GM12878 (cell line): Measurements from ENCODE around the gene IRF6. TPM values are rescaled to one million over a fixed set of nuclear protein-coding genes. Genes with fewer than 3 reads are reported as not detected.

Experiments
- ESRRA ChIP-seq: IDR thresholded peaks from 2 replicates; pipeline ENCODE4 v1.6.1; 2012; ENCODE audit warnings: mild to moderate bottlenecking, low read length, improper control_type of control experiment
- POLR2AphosphoS5 ChIP-seq: IDR thresholded peaks from 2 replicates; pipeline ENCODE4 v1.6.1; 2011; ENCODE audit warnings: mild to moderate bottlenecking, low read length, inconsistent platforms
- TAF1 ChIP-seq: IDR thresholded peaks from 2 replicates; pipeline ENCODE4 v1.6.1; 2011; ENCODE audit warnings: mild to moderate bottlenecking, low read depth, low read length, borderline replicate concordance
- ZNF622 ChIP-seq: fragments of 450-650 bp; IDR thresholded peaks from 2 replicates; pipeline ENCODE4 v1.6.1; 2017; ENCODE audit warnings: mild to moderate bottlenecking, inconsistent platforms
- polyA plus RNA-seq, 11 experiments: library from polyadenylated mRNA; depleted of rRNA in 4 of 11; unstranded in 6 of 11; stranded (reverse) in 5 of 11; fragments of >200 nt; fragmentation: Nextera tagmentation in 4 of 11; fragmentation: Illumina TruSeq in 1 of 11; extraction: Ambion mirVana in 4 of 11; extraction: Trizol in 1 of 11; gene quantifications; 1 replicate in 1 of 11; 2 replicates in 10 of 11; pipeline versions ENCODE4 v1.2.1 to v1.2.3, GENCODE V29; 2011 to 2016; ENCODE audit warnings: inconsistent platforms in 2 of 11, missing spikeins in 2 of 11, low read depth in 1 of 11
- total RNA-seq, 4 experiments: library from RNA; depleted of rRNA in 3 of 4; stranded (reverse); fragments of >200 nt in 3 of 4; fragmentation: Illumina TruSeq in 1 of 4; extraction: Trizol in 1 of 4; gene quantifications; 2 replicates each; pipeline versions ENCODE4 v1.2.1 to v1.2.3, GENCODE V29; 2013 to 2021
- TF ChIP-seq, protein P1 (sequence below): fragments of 150-350 bp; IDR thresholded peaks from 2 replicates; pipeline ENCODE4 v1.6.1; 2014; ENCODE audit warnings: mild to moderate bottlenecking, low read depth, low read length
- TF ChIP-seq, protein P2 (sequence below): IDR thresholded peaks from 2 replicates; pipeline ENCODE4 v1.6.1; 2011; ENCODE audit warnings: low read depth, low read length, improper control_type of control experiment, borderline replicate concordance
- TF ChIP-seq, protein P3 (sequence below): fragments of 450-650 bp; IDR thresholded peaks from 2 replicates; pipeline ENCODE4 v1.6.1; 2017; ENCODE audit warnings: mild to moderate bottlenecking
- TF ChIP-seq, protein P4 (sequence below), 3 experiments: IDR thresholded peaks in 2 of 3; conservative IDR thresholded peaks in 1 of 3; 2 replicates each; pipeline ENCODE4 v1.5.1; 2011; ENCODE audit warnings: low read depth in 3 of 3, low read length in 3 of 3, mild to moderate bottlenecking in 3 of 3, control low read depth in 2 of 3, moderate library complexity in 2 of 3, inconsistent platforms in 1 of 3, mixed read lengths in 1 of 3; ENCODE audit not compliant: control insufficient read depth in 2 of 3, insufficient read depth in 1 of 3; ENCODE audit errors: extremely low read depth in 1 of 3
- TF ChIP-seq, protein P5 (sequence below): IDR thresholded peaks from 2 replicates; pipeline ENCODE4 v1.6.1; 2012; ENCODE audit warnings: low read length, inconsistent platforms
- TF ChIP-seq, protein P6 (sequence below): fragments of 450-650 bp; IDR thresholded peaks from 2 replicates; pipeline ENCODE4 v1.6.1; 2014; ENCODE audit warnings: mild to moderate bottlenecking

The IRF6 gene
- total and polyA plus RNA-seq, 10 of the 15 experiments (the other 5 are each of a cell fraction or from before 2014, with no cell fraction given), result 0.04 to 0.50 (median 0.09) TPM; not detected in 1

DNA sequence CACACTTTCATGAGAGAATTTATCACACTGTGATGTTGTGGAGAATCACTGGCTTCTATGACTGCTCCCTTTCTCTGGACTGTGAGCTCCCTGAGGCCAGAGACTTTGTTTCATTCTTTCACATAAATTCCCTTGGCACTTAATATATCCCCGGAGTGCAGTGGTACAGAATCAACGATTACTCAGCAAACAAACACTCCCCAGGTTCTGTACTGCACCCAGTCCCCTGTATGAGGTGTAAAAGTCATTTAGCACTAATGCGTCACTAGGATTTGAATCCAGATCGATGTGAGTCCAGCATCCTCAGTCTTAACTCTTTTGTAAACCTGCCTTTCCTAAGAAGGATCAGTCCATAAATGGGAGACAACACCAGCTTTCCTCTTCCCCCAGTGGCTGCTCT lies 15.0 kb upstream of the IRF6 start (continued):
- TF ChIP-seq, protein P1, sequence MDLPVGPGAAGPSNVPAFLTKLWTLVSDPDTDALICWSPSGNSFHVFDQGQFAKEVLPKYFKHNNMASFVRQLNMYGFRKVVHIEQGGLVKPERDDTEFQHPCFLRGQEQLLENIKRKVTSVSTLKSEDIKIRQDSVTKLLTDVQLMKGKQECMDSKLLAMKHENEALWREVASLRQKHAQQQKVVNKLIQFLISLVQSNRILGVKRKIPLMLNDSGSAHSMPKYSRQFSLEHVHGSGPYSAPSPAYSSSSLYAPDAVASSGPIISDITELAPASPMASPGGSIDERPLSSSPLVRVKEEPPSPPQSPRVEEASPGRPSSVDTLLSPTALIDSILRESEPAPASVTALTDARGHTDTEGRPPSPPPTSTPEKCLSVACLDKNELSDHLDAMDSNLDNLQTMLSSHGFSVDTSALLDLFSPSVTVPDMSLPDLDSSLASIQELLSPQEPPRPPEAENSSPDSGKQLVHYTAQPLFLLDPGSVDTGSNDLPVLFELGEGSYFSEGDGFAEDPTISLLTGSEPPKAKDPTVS, result no peak
- TF ChIP-seq ZNF622 (no peak), TAF1 (no peak), ESRRA (no peak), POLR2AphosphoS5 (no peak)
- TF ChIP-seq, protein P2, sequence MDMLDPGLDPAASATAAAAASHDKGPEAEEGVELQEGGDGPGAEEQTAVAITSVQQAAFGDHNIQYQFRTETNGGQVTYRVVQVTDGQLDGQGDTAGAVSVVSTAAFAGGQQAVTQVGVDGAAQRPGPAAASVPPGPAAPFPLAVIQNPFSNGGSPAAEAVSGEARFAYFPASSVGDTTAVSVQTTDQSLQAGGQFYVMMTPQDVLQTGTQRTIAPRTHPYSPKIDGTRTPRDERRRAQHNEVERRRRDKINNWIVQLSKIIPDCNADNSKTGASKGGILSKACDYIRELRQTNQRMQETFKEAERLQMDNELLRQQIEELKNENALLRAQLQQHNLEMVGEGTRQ, result no peak
- TF ChIP-seq, protein P3, sequence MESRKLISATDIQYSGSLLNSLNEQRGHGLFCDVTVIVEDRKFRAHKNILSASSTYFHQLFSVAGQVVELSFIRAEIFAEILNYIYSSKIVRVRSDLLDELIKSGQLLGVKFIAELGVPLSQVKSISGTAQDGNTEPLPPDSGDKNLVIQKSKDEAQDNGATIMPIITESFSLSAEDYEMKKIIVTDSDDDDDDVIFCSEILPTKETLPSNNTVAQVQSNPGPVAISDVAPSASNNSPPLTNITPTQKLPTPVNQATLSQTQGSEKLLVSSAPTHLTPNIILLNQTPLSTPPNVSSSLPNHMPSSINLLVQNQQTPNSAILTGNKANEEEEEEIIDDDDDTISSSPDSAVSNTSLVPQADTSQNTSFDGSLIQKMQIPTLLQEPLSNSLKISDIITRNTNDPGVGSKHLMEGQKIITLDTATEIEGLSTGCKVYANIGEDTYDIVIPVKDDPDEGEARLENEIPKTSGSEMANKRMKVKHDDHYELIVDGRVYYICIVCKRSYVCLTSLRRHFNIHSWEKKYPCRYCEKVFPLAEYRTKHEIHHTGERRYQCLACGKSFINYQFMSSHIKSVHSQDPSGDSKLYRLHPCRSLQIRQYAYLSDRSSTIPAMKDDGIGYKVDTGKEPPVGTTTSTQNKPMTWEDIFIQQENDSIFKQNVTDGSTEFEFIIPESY, result no peak
- TF ChIP-seq, protein P4, sequence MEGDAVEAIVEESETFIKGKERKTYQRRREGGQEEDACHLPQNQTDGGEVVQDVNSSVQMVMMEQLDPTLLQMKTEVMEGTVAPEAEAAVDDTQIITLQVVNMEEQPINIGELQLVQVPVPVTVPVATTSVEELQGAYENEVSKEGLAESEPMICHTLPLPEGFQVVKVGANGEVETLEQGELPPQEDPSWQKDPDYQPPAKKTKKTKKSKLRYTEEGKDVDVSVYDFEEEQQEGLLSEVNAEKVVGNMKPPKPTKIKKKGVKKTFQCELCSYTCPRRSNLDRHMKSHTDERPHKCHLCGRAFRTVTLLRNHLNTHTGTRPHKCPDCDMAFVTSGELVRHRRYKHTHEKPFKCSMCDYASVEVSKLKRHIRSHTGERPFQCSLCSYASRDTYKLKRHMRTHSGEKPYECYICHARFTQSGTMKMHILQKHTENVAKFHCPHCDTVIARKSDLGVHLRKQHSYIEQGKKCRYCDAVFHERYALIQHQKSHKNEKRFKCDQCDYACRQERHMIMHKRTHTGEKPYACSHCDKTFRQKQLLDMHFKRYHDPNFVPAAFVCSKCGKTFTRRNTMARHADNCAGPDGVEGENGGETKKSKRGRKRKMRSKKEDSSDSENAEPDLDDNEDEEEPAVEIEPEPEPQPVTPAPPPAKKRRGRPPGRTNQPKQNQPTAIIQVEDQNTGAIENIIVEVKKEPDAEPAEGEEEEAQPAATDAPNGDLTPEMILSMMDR (IDR thresholded peaks at IDR 0.05 in 2 of 3, conservative IDR thresholded peaks at IDR 0.05 in 1 of 3; ENCODE audit: control insufficient read depth in 2 of 3, extremely low read depth in 1 of 3, insufficient read depth in 1 of 3, low read depth in 3 of 3, low read length in 3 of 3), result no peak
- TF ChIP-seq, protein P5, sequence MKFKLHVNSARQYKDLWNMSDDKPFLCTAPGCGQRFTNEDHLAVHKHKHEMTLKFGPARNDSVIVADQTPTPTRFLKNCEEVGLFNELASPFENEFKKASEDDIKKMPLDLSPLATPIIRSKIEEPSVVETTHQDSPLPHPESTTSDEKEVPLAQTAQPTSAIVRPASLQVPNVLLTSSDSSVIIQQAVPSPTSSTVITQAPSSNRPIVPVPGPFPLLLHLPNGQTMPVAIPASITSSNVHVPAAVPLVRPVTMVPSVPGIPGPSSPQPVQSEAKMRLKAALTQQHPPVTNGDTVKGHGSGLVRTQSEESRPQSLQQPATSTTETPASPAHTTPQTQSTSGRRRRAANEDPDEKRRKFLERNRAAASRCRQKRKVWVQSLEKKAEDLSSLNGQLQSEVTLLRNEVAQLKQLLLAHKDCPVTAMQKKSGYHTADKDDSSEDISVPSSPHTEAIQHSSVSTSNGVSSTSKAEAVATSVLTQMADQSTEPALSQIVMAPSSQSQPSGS, result no peak
- TF ChIP-seq, protein P6, sequence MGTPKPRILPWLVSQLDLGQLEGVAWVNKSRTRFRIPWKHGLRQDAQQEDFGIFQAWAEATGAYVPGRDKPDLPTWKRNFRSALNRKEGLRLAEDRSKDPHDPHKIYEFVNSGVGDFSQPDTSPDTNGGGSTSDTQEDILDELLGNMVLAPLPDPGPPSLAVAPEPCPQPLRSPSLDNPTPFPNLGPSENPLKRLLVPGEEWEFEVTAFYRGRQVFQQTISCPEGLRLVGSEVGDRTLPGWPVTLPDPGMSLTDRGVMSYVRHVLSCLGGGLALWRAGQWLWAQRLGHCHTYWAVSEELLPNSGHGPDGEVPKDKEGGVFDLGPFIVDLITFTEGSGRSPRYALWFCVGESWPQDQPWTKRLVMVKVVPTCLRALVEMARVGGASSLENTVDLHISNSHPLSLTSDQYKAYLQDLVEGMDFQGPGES, result no peak
